ENCODE data around the gene RALGAPA1. TPM values are rescaled to one million over a fixed set of nuclear protein-coding genes. Genes with fewer than 3 reads are reported as not detected.
"Not testable (repeated sequence)": the region's sequence is repeated elsewhere in the genome, so short reads cannot be mapped to it uniquely, and the experiment has no call there.

The RALGAPA1 gene
- total RNA-seq, 1 donor: 39.1 TPM

DNA sequence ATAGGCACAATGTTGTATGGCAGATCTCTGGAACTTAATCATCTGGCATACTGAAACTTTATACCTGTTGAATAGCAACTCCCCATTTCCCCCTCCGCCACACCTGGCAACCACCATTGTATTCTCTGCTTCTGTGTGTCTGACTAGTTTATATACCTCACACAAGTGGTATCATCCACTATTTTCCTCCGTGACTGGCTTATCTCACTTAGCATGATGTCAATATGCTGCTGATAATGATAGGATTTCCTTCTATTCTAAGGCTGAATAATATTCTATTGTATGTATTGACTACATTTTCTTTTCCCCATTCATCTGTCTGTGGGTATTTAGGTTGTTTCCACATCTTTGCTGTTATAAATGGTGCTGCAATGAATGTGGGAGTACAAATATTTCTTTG is 38.5 kb upstream of the RALGAPA1 start:
- H3K27me3 ChIP-seq (ENCODE audit: insufficient read depth, low read length): no peaks in the 10 kb centered on the region
- no peaks in the 10 kb centered on the region for H3K79me2 ChIP-seq (ENCODE audit: insufficient read depth, low read length)
- peaks cover 3% of the 10 kb centered on the region for H3K9me3 ChIP-seq (ENCODE audit: low read depth, low read length)
- H3K4me1 ChIP-seq (ENCODE audit: insufficient read depth, low read length): no peaks in the 10 kb centered on the region
- TF ChIP-seq, protein P1, sequence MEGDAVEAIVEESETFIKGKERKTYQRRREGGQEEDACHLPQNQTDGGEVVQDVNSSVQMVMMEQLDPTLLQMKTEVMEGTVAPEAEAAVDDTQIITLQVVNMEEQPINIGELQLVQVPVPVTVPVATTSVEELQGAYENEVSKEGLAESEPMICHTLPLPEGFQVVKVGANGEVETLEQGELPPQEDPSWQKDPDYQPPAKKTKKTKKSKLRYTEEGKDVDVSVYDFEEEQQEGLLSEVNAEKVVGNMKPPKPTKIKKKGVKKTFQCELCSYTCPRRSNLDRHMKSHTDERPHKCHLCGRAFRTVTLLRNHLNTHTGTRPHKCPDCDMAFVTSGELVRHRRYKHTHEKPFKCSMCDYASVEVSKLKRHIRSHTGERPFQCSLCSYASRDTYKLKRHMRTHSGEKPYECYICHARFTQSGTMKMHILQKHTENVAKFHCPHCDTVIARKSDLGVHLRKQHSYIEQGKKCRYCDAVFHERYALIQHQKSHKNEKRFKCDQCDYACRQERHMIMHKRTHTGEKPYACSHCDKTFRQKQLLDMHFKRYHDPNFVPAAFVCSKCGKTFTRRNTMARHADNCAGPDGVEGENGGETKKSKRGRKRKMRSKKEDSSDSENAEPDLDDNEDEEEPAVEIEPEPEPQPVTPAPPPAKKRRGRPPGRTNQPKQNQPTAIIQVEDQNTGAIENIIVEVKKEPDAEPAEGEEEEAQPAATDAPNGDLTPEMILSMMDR (IDR thresholded peaks at IDR 0.05; ENCODE audit: extremely low read depth, low read depth, low read length): no peak
- no peaks in the 10 kb centered on the region for H4K20me1 ChIP-seq (ENCODE audit: insufficient read depth, low read length)
- no peak for DNase-seq (ENCODE audit: insufficient read length, low spot score, missing footprints)
- no peak overlapping the region for H3K4me2 ChIP-seq (ENCODE audit: insufficient read depth, low read length)
- no peak overlapping the region for H2AFZ ChIP-seq (ENCODE audit: low read length)
- no peak overlapping the region for H3K4me3 ChIP-seq (ENCODE audit: insufficient read depth, low read length)
- H3K27ac ChIP-seq (ENCODE audit: low read depth, low read length): no peak overlapping the region
- H3K36me3 ChIP-seq (ENCODE audit: insufficient read depth, low read length): no peaks in the 10 kb centered on the region

DNA sequence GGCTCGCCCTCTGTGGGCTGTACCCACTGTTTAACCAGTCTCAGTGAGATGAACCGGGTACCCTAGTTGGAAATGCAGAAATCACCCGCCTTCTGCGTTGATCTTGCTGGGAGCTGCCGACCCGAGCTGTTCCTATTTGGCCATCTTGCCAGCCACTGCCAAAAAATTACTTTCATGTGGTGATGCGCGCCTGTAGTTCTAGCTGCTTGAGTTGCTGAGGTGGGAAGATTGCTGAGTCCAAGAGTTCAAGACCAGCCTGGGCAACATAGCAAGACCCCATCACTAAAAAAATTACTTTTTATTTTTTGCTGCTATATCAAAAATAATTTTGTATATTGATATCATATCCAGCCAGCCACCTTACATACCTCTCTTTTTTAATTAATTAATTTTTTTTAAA is 35.4 kb upstream of the RALGAPA1 start:
- Histone ChIP-seq H3K79me2 (ENCODE audit: insufficient read depth, low read length) (no peaks in the 10 kb centered on the region), H3K36me3 (ENCODE audit: insufficient read depth, low read length) (no peaks in the 10 kb centered on the region), H3K27ac (ENCODE audit: low read depth, low read length) (no peak overlapping the region), H3K9me3 (ENCODE audit: low read depth, low read length) (no peaks in the 10 kb centered on the region), H3K27me3 (ENCODE audit: insufficient read depth, low read length) (no peaks in the 10 kb centered on the region), H3K4me2 (ENCODE audit: insufficient read depth, low read length) (no peak overlapping the region), H3K4me1 (ENCODE audit: insufficient read depth, low read length) (no peaks in the 10 kb centered on the region), H2AFZ (ENCODE audit: low read length) (no peak overlapping the region), H4K20me1 (ENCODE audit: insufficient read depth, low read length) (no peaks in the 10 kb centered on the region), H3K4me3 (ENCODE audit: insufficient read depth, low read length) (no peak overlapping the region)
- TF ChIP-seq, protein P1 (IDR thresholded peaks at IDR 0.05; ENCODE audit: extremely low read depth, low read depth, low read length): no peak
- DNase-seq (ENCODE audit: insufficient read length, low spot score, missing footprints): no peak

DNA sequence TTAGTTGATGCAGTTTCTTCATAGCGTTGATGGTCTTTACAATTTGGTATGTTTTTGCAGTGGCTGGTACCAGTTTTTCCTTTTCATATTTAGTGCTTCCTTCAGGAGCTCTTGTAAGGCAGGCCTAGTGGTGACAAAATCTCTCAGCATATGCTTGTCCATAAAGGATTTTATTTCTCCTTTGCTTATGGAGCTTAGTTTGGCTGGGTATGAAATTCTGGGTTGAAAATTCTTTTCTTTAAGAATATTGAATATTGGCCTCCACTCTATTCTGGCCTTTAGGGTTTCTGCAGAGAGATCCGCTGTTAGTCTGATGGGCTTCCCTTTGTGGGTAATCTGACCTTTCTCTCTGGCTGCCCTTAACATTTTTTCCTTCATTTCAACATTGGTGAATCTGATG is 33.1 kb upstream of the RALGAPA1 start:
- H3K4me1 ChIP-seq (ENCODE audit: insufficient read depth, low read length); H3K27ac ChIP-seq (ENCODE audit: low read depth, low read length); DNase-seq (ENCODE audit: insufficient read length, low spot score, missing footprints); H3K4me3 ChIP-seq (ENCODE audit: insufficient read depth, low read length); H3K9me3 ChIP-seq (ENCODE audit: low read depth, low read length); H4K20me1 ChIP-seq (ENCODE audit: insufficient read depth, low read length); H3K4me2 ChIP-seq (ENCODE audit: insufficient read depth, low read length); H2AFZ ChIP-seq (ENCODE audit: low read length); H3K36me3 ChIP-seq (ENCODE audit: insufficient read depth, low read length); H3K27me3 ChIP-seq (ENCODE audit: insufficient read depth, low read length); H3K79me2 ChIP-seq (ENCODE audit: insufficient read depth, low read length): not testable (repeated sequence)

DNA sequence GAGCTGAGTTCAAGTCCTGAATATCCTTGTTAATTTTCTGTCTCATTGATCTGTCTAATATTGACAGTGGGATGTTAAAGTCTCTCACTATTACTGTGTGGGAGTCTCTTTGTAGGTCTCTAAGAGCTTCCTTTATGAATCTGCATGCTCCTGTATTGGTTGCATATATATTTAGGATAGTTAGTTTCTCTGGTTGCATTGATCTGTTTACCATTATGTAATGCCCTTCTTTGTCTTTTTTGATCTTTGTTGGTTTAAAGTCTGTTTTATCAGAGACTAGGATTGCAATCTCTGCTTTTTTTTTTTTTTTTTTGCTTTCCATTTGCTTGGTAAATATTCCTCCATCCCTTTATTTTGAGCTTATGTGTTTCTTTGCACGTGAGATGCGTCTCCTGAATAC is 32.6 kb upstream of the RALGAPA1 start:
- not testable (repeated sequence) for H3K27ac ChIP-seq (ENCODE audit: low read depth, low read length); DNase-seq (ENCODE audit: insufficient read length, low spot score, missing footprints); H3K79me2 ChIP-seq (ENCODE audit: insufficient read depth, low read length); H3K36me3 ChIP-seq (ENCODE audit: insufficient read depth, low read length); H3K4me1 ChIP-seq (ENCODE audit: insufficient read depth, low read length); H4K20me1 ChIP-seq (ENCODE audit: insufficient read depth, low read length); H3K9me3 ChIP-seq (ENCODE audit: low read depth, low read length); H3K4me2 ChIP-seq (ENCODE audit: insufficient read depth, low read length); H3K4me3 ChIP-seq (ENCODE audit: insufficient read depth, low read length); H3K27me3 ChIP-seq (ENCODE audit: insufficient read depth, low read length); H2AFZ ChIP-seq (ENCODE audit: low read length)

DNA sequence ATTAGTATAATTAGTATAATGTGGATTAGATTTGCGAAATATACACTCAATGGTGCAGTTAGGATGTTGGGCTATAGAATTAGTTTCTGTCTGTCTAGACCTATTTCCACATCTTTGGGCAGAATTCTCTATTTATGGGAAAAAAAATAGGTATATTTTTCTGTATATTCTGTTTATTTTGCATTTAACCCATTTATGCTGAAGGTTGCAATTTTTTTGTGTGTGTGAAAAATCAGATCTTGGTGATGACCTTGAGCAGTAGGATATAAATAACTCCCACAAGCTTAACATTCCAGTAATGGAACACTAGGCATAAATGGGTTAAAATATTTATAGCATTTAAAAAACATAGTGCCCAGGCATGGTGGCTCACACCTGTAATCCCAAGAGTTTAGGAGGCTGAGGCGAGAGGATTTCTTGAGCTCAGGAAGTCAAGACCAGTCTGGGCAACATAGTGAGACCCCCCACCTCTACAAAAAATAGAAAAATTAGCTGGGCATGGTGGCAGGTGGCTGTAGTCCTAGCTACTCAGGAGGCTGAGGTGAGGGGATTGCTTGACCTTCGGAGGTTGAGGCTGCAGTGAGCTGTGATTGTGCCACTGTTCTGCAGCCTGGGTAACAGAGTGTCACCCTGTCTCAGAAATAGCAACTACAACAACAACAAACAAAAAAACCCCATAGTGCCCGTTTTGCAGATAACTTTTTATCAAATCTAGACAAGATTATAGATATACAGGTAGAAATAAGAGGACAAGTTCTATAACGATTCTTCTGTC is 26.3 kb upstream of the RALGAPA1 start:
- no peak overlapping the region for H3K27ac ChIP-seq (ENCODE audit: low read depth, low read length)
- no peak overlapping the region for H2AFZ ChIP-seq (ENCODE audit: low read length)
- no peaks in the 10 kb centered on the region for H3K27me3 ChIP-seq (ENCODE audit: insufficient read depth, low read length)
- peaks cover 8% of the 10 kb centered on the region for H3K36me3 ChIP-seq (ENCODE audit: insufficient read depth, low read length)
- H3K4me3 ChIP-seq (ENCODE audit: insufficient read depth, low read length): no peak overlapping the region
- no peaks in the 10 kb centered on the region for H4K20me1 ChIP-seq (ENCODE audit: insufficient read depth, low read length)
- H3K9me3 ChIP-seq (ENCODE audit: low read depth, low read length): no peaks in the 10 kb centered on the region
- H3K4me1 ChIP-seq (ENCODE audit: insufficient read depth, low read length): no peaks in the 10 kb centered on the region
- no peaks in the 10 kb centered on the region for H3K79me2 ChIP-seq (ENCODE audit: insufficient read depth, low read length)
- H3K4me2 ChIP-seq (ENCODE audit: insufficient read depth, low read length): no peak overlapping the region
- TF ChIP-seq, protein P1 (IDR thresholded peaks at IDR 0.05; ENCODE audit: extremely low read depth, low read depth, low read length): no peak
- DNase-seq (ENCODE audit: insufficient read length, low spot score, missing footprints): no peak

Data from osteoblast (primary cell).